Epithelial cell of esophagus (primary cell): ENCODE measurements around the gene LIF.

ENCODE experiments used
- DNase-seq: peaks from one replicate; pipeline ENCODE4 v3.0.0; 2010; ENCODE audit warnings: low read depth
- H3K4me3 ChIP-seq: 2 replicates; pipeline ENCODE4 v1.5.1; 2011; ENCODE audit warnings: mild to moderate bottlenecking, low read length, control low read depth
- CTCF ChIP-seq: IDR thresholded peaks from 2 replicates; pipeline ENCODE4 v1.5.1; 2011; ENCODE audit warnings: low read depth, mild to moderate bottlenecking, low read length, control low read depth, inconsistent platforms; ENCODE audit not compliant: insufficient read depth; ENCODE audit errors: missing control alignments

LIF gene

GRCh38 chr22:30254314-30254713 is 7.8 kb upstream of the LIF start:
- no peak for TF ChIP-seq CTCF
- no peak for DNase-seq
- H3K4me3 ChIP-seq, result no peak overlapping the region

GRCh38 chr22:30253205-30253852 is 6.8 kb upstream of the LIF start:
- no peak for TF ChIP-seq CTCF
- DNase-seq, result no peak
- H3K4me3 ChIP-seq, result no peak overlapping the region

- no peak for TF ChIP-seq CTCF
- peak; percentile 48 for DNase-seq
- H3K4me3 ChIP-seq, result no peak overlapping the region
Observed at GRCh38 chr22:30252411-30253204, 6.0 kb upstream of the LIF start.

- DNase-seq, result peak; percentile 62
- TF ChIP-seq CTCF, result no peak
Observed at GRCh38 chr22:30251711-30252110, 5.2 kb upstream of the LIF start.

GRCh38 chr22:30250661-30251267 is 4.2 kb upstream of the LIF start:
- no peak overlapping the region for H3K4me3 ChIP-seq
- DNase-seq, result peak; percentile 80
- TF ChIP-seq CTCF, result no peak

More at GRCh38 chr22:30251711-30252110, 5.2 kb upstream of the LIF start:
- no peak overlapping the region for H3K4me3 ChIP-seq

GRCh38 chr22:30250039-30250565 is 3.5 kb upstream of the LIF start:
- TF ChIP-seq CTCF, result no peak
- no peak for DNase-seq
- no peak overlapping the region for H3K4me3 ChIP-seq
